Fibroblast of pulmonary artery (primary cell): ENCODE data around the gene PTGES2.

Experiments used
- DNase-seq: peaks from one replicate; pipeline ENCODE4 v3.0.0-alpha.2; 2010; ENCODE audit warnings: low read depth
- H3K4me3 ChIP-seq: replicated peaks from 2 replicates; pipeline ENCODE4 v1.5.1; 2011; ENCODE audit warnings: low read depth, mild to moderate bottlenecking, control low read depth, low read length, moderate library complexity
- CTCF ChIP-seq: IDR thresholded peaks from 2 replicates; pipeline ENCODE4 v1.5.1; 2011; ENCODE audit warnings: mild to moderate bottlenecking, control low read depth, low read length, inconsistent platforms; ENCODE audit errors: missing control alignments

PTGES2 gene

GRCh38 chr9:128070874-128071273, 56.7 kb downstream of the PTGES2 start:
- no peak overlapping the region for H3K4me3 ChIP-seq
- no peak for TF ChIP-seq CTCF
- DNase-seq: no peak
